NCI-H345 treated with DMSO at 0.1 percent for 48 hours (cell line): Measurements from ENCODE around the gene DHRS13.
"Not testable (repeated sequence)": the region's sequence is repeated elsewhere in the genome, so short reads cannot be mapped to it uniquely, and the experiment has no call there.

Experiments used
- DNase-seq: peaks from one replicate; lab custom pipeline; 2025; ENCODE audit not compliant: unreplicated experiment; lab: John Stamatoyannopoulos, UW

DHRS13 gene

DNA sequence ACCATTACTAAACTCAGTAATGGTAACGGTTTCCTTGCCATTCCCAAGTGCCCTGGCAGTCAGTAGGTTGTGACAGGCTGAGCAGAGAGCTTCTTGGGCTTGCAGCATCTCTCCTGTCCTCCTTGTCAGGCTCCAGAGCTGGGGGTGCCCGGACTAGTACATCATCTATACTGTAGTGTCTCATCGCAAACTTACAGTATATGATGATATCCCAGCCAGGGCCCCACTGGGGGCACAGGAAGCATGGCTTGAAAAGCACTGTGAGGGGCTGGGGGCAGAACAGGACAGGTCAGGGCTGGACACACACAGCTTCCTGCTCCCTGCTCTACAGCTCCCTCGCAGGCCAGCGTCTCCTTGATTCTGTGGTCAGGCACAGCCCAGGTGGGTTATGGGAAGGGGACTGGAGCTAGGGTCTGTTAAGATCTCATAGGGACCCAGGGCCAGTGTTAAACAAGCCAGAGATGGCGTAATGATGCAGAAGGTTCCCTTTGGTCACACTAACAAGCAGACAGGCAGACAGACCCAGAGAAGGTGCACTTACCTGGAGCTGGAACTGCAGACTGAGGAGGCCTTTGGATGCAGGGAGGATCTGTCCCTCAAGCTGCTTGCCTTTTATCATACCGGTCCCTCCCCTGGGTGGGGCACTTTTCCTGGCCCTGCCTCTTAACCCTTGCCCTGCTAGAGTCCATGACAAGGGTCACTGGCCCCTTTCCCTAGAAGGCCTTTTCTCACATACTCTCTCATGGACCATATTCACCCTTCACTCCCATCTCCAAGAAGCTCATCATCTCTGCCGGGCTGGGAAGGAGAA, 41.3 kb downstream of the DHRS13 start:
- no peak for DNase-seq

DNA sequence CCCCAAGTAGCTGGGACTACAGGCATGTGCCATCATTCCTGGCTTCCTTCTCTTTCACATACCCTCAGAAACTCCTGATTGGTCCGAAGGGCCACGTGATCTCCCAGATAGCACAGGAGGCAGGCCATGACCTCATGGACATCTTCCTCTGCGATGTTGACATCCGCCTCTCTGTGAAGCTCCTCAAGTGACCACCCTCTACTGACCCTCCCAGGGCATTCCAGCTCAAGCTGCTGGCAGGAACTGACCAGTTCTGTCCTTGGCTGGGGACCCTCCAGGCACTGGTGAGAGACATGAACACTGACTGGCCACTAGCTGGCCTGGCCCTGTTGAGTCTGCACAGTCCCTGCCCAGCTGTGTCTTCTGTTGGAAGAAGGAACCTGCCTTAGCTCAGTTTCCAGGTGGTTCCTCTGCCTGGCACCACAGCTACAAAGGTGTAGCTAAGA, 42.5 kb downstream of the DHRS13 start:
- DNase-seq, result no peak

DNA sequence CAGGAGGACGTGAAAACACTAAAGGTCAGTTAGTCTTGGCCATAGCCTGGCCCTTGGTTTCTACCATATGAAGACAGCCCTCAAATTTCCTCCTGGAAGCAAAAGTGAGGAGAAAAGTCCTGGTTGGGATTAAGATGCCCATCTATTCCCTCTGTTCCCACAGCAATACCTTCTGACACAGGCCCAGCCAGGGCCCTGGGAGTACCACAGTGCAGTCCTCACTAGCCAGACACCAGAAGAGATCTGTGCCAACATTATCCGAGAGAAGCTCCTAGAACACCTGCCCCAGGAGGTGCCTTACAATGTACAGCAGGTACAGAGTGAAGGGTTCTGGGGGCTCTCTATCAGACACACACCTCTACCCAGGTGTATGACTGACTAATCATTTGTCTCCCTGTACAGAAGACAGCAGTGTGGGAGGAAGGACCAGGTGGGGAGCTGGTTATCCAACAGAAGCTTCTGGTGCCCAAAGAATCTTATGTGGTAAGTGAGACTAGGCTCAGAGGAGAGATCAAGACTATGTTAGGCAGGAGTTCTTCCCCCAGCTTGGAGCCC, 44.0 kb downstream of the DHRS13 start:
- DNase-seq, result no peak

DNA sequence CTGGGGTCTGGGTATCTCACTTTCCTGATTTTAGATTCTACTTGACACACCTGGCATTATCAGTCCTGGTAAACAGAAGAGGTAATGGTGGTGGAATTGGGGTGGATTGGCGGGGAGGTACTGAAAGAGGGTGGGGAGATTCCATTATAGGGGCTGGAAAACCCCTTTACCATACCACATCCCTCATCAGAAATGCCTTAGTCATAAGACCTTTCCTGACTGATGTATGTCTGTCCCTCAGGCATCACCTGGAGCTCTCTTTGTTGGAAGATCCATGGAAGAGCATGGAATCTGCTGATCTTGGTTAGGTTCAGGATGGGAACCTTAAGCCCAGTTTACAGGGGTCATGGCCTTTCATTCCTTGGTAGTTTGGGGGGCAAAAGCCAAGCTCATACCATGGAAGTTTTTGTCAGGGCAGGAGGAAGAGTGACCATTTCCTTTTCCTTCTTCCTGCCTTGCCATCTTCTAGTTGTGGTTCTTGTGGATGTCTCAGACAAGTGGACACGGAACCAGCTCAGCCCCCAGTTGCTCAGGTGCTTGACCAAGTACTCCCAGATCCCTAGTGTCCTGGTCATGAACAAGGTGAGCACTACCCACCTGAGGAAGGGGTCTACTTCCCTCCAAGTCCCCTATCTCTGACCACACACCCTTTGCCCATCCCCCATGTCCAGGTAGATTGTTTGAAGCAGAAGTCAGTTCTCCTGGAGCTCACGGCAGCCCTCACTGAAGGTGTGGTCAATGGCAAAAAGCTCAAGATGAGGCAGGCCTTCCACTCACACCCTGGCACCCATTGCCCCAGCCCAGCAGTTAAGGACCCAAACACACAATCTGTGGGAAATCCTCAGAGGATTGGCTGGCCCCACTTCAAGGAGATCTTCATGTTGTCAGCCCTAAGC, 44.7 kb downstream of the DHRS13 start:
- no peak for DNase-seq

DNA sequence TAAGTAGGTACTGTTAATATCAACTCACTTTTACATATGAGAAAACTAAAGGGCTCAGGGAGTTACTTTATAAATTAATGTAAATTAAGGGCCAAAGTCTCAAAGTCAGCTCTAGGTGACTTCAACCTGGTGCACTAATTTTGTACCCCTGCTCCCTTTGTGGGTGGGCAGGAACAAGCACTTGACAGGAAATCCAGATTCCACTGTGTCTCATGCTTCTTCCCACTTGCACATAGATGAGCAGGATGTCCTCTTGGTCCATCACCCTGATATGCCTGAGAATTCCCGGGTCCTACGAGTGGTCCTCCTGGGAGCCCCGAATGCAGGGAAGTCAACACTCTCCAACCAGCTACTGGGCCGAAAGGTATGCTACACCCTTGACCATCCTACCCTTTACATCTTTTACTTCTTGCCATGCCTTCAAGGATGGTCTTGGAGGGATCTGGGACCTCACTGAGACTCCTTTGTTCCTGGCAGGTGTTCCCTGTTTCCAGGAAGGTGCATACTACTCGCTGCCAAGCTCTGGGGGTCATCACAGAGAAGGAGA, 46.8 kb downstream of the DHRS13 start:
- no peak for DNase-seq

DNA sequence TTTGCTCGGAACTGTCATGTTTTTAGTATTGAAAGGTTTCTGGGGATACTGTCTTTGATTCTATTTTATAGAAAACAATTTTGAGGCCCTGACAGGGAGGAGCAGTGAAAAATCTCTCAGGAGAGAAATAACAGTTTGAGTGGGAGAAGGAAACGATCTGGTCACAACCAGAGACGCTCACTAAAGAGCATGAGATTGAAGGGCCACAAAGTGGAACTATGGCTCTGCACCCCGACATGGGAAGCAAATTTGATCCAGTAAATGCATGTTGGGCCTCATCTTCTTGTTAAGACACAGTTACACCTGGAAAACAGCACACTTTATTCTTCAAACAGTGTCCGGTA, 47.6 kb downstream of the DHRS13 start:
- DNase-seq, result no peak

DNA sequence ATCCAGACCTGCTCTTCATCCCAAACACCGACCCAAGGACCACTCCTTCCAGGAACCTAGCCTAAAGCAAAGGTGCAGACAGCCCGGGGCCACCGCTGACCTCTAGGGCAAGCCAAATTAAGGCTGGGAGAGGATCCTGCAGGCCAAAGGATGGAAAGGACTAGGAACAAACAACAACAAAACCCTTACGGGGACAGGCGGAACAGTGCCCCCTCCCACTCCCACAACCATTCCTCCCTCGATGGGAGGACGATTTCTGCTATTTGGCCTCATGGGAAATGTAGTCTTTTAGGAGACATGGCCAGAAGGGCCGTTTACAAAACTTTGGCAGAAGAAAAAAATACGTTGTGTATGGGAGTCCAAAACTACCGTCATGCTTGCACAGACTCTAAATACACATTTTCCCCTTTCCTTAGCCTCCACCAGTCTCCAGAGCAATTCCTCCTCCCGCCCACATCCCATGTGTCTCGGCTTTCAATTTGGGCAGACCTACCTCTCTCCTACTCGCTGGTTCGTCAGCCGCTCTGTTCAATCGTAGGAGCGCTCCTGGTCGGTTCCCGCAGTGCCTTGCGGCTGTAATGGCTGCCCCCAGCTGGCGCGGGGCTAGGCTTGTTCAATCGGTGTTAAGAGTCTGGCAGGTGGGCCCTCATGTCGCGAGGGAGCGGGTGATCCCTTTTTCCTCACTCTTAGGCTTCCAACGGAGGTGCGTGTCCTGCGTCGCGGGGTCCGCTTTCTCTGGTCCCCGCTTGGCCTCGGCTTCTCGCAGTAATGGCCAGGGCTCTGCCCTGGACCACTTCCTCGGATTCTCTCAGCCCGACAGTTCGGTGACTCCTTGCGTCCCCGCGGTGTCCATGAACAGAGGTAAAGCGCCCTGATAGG, 48.2 kb downstream of the DHRS13 start, which contains the start of gene ERAL1:
Gene ERAL1 (plus strand): TSS at position 560 of the 879 bp plus-strand sequence. CDS start 19 bp downstream, at position 579.
- DNase-seq, result peak; percentile 93

DNA sequence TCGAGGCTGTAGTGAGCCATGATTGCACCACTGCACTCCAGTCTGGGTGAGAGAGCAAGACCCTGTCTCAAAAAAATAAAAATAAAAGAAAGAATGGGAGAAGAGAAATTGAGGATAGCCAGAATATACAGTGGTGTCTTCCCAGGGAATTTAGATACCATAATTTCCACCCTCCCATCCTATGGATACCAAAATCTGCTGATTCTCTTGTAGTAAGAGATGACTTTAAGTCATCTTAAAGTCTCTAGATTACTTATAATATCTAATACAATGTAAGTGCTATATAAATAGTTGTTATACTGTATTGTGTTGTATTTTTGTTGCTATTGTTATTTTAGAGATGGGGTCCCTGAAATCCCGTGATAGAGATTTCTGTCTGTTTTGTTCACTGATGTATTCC, 49.6 kb downstream of the DHRS13 start:
- DNase-seq, result no peak

DNA sequence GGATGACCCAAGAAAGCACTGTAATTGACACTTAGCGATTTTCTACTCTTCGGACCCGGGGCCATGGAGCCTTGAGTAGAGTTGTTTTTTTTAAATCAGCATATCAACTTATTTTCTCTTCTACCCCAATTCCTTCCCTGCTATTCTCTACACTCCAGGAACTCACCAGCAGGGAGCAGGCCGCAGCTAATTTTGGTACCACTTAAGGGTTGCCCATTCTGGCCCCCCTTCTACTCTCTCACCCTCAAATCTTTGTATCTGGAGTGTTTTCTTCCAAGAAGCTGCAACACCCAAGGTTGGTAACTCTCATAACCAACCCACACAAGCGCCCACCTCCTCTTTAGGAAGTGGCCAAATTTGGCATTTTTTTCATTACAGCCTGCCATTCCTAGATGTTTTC, 53.6 kb downstream of the DHRS13 start:
- DNase-seq, result no peak

DNA sequence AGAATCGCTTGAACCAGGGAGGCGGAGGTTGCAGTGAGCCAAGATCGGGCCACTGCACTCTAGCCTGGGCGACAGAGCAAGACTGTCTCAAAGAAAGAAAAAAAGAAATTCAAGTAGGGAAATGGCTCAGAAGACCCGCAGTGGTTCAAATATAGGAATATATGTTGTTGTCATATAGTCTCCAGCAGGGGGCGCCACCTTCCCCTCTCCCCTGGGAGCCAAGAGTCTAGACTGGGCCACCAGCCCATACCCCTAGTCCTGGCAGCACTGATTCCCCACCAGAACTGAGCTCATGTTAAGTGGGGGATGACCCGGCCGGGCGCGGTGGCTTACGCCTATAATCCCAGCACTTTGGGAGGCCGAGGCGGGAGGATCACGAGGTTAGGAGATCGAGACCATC, 54.2 kb downstream of the DHRS13 start:
- not testable (repeated sequence) for DNase-seq
